Esophagus squamous epithelium (tissue), 5 donors: ENCODE results near the gene NDUFAF7. TPM values are rescaled to one million over a fixed set of nuclear protein-coding genes. Genes with fewer than 3 reads are reported as not detected.
"Not testable (repeated sequence)": the region's sequence is repeated elsewhere in the genome, so short reads cannot be mapped to it uniquely, and the experiment has no call there.

ENCODE experiments used
- DNase-seq: peaks from one replicate; lab custom pipeline; 2025; lab: John Stamatoyannopoulos, UW
- H3K27ac ChIP-seq, 4 donors: fragments of 200-600 bp; sonication (generic); one replicate each; pipeline ENCODE4 v1.5.1; 2016 to 2019; ENCODE audit warnings: mild to moderate bottlenecking in 1 of 4
- H3K27me3 ChIP-seq, 4 donors: fragments of 200-600 bp; sonication (generic); 1 replicate in 3 of 4; 2 replicates in 1 of 4; pipeline versions ENCODE4 v1.5.1 to v1.6.0; 2017 to 2021; ENCODE audit warnings: antibody characterized with exemption in 1 of 4
- H3K36me3 ChIP-seq, 3 donors: fragments of 200-600 bp; sonication (generic); one replicate each; pipeline ENCODE4 v1.5.1; 2016 to 2019
- H3K4me1 ChIP-seq, 3 donors: fragments of 200-600 bp; sonication (generic); one replicate each; pipeline ENCODE4 v1.5.1; 2017 to 2019
- H3K4me3 ChIP-seq, 4 donors: fragments of 200-600 bp; sonication (generic); 1 replicate in 3 of 4; 2 replicates in 1 of 4; pipeline ENCODE4 v1.5.1; 2016 to 2019; ENCODE audit warnings: mild to moderate bottlenecking in 2 of 4, moderate library complexity in 1 of 4
- H3K9me3 ChIP-seq, 3 donors: fragments of 200-600 bp; sonication (generic); one replicate each; pipeline ENCODE4 v1.5.1; 2016 to 2019
- CTCF ChIP-seq, 6 experiments: fragments of 450-650 bp in 4 of 6; fragments of 200-600 bp in 2 of 6; sonication (generic) in 2 of 6; IDR thresholded peaks; one replicate each; pipeline ENCODE4 v1.5.1; 2016 to 2019; ENCODE audit warnings: antibody characterized with exemption in 6 of 6, mild to moderate bottlenecking in 4 of 6, moderate library complexity in 4 of 6
- POLR2A ChIP-seq, 4 donors: fragments of 450-650 bp; IDR thresholded peaks; one replicate each; pipeline ENCODE4 v1.6.1; 2017; ENCODE audit warnings: antibody characterized with exemption in 4 of 4, mild to moderate bottlenecking in 4 of 4, moderate library complexity in 3 of 4
- WGBS, 2 donors: methylation state at CpG; one replicate each; pipeline ENCODE4 v1.1.5; 2018; 5-methylcytosine and 5-hydroxymethylcytosine counted together
- intact Hi-C: fragments of 100-400 bp; cut with DNase I; formaldehyde crosslinking; loops from one replicate; pipeline ENCODE4 v1.15.0; 2022
- total RNA-seq, 4 donors: library from RNA; depleted of rRNA; stranded (reverse); fragments of >200 nt; gene quantifications; one replicate each; pipeline ENCODE4 v1.1.0, GENCODE V29; 2016
- donor health status: DM: yes; HTN: yes; CAD: no.

NDUFAF7 gene
- total RNA-seq, 4 donors from 2014 or later: 8.3 to 12.6 (median 8.9) TPM

DNA sequence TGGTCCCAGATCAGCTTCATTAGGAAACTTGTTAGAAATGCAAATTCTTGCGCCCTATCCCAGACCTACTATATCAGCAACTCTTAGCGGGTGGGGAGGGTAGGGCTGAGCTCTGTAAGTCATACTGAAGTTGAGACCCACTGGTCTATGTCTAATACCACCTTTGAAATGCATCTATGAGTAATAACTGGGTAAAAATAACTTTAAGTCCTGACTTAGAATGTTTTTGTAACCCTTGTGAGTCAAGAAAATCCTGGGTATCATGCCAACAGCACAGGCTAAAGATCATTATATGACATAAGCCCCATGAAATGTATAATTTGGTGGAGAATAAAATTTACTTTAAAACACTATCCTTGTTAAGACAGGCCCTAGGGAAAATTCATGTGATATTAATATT is 51.7 kb downstream of the NDUFAF7 start:
- TF ChIP-seq CTCF (IDR thresholded peaks at IDR 0.05): no peak
- no peak for TF ChIP-seq POLR2A (IDR thresholded peaks at IDR 0.05)
- Histone ChIP-seq H3K9me3 (no peaks in the 10 kb centered on the region), H3K4me3 (no peak overlapping the region), H3K27me3 (no peaks in the 10 kb centered on the region), H3K27ac (peak overlapping the region in 1 of 4 donors; percentile 27), H3K4me1 (peaks cover 0 to 13% (median 0%) of the 10 kb centered on the region in 3 donors), H3K36me3 (peaks cover 0 to 72% (median 4%) of the 10 kb centered on the region in 3 donors)
- intact Hi-C loops: no loop called here
- DNase-seq: no peak
- WGBS, 2 donors: 56 to 85% methylated on average over 2 of the region's 2 CpGs

DNA sequence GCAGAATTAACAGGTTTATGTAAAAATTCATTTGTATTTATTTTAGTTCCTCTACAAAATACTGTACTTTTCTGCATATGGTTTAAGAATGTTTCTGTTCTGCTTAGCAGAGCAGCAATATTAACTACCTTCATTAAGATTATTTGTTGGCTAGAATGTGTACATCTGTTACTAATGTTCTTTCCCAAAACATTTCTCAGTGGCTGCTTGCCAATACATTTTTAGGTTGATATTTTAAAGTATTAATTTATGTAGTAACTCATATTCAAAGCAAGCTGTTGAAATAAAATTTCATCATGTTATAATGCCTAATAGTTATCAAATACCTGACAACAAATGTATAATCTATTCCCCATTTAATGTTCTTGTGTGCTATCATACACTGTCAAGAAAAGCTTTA is 52.9 kb downstream of the NDUFAF7 start:
- no peak for DNase-seq
- TF ChIP-seq CTCF (IDR thresholded peaks at IDR 0.05) (no peak), POLR2A (IDR thresholded peaks at IDR 0.05) (no peak)
- no peaks in the 10 kb centered on the region for H3K27me3 ChIP-seq
- no peak overlapping the region for H3K27ac ChIP-seq
- no peak overlapping the region for H3K4me3 ChIP-seq
- intact Hi-C loops: no loop called here
- peaks cover 0 to 72% (median 4%) of the 10 kb centered on the region in 3 donors for H3K36me3 ChIP-seq
- H3K9me3 ChIP-seq: no peaks in the 10 kb centered on the region
- peaks cover 0 to 13% (median 0%) of the 10 kb centered on the region in 3 donors for H3K4me1 ChIP-seq

GRCh38 chr2:37287966-37288365 is 56.5 kb downstream of the NDUFAF7 start:
- H3K36me3 ChIP-seq: peaks cover 0 to 69% (median 0%) of the 10 kb centered on the region in 3 donors
- intact Hi-C loops: no loop called here
- no peak overlapping the region for H3K4me3 ChIP-seq
- DNase-seq: no peak
- no peaks in the 10 kb centered on the region for H3K9me3 ChIP-seq
- no peak overlapping the region for H3K27ac ChIP-seq
- WGBS, 2 donors: 88% methylated on average over 2 of the region's 2 CpGs
- no peaks in the 10 kb centered on the region for H3K27me3 ChIP-seq
- H3K4me1 ChIP-seq: peaks cover 0 to 10% (median 0%) of the 10 kb centered on the region in 3 donors
- TF ChIP-seq POLR2A (IDR thresholded peaks at IDR 0.05) (no peak), CTCF (IDR thresholded peaks at IDR 0.05) (peak in 1 of 6 experiments; percentile 26)

- no peak for DNase-seq
- Histone ChIP-seq H3K4me3 (no peak overlapping the region), H3K27me3 (no peaks in the 10 kb centered on the region), H3K36me3 (peaks cover 0 to 54% (median 0%) of the 10 kb centered on the region in 3 donors), H3K27ac (no peak overlapping the region), H3K4me1 (no peaks in the 10 kb centered on the region), H3K9me3 (no peaks in the 10 kb centered on the region)
- TF ChIP-seq CTCF (IDR thresholded peaks at IDR 0.05) (no peak), POLR2A (IDR thresholded peaks at IDR 0.05) (no peak)
- intact Hi-C loops: no loop called here
- WGBS, 2 donors: 90 to 93% methylated on average over 2 of the region's 2 CpGs
Observed at GRCh38 chr2:37291680-37292079, 60.2 kb downstream of the NDUFAF7 start.

DNA sequence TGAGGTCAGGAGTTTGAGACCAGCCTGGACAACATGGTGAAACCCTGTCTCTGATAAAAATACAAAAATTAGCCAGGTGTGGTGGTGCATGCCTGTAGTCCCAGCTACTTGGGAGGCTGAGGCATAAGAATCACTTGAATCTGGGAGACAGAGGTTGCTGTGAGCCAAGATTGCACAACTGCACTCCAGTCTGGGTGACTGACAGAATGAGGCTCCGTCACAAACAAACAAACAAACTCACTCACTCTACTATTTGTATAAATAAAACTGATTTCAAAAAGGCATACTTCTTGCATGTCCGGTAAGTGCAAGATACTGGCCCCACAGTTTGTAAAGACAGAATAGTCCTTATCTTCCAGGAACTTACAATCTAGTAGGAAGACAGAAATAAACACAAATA is 63.4 kb downstream of the NDUFAF7 start:
- H3K27ac ChIP-seq: not testable (repeated sequence)

More for the DNA sequence above, 63.4 kb downstream of the NDUFAF7 start:
- 93 to 100% methylated on average over 2 of the region's 2 CpGs for WGBS, 2 donors
- H3K4me1 ChIP-seq, H3K9me3 ChIP-seq, H3K4me3 ChIP-seq, DNase-seq, H3K27me3 ChIP-seq, intact Hi-C loops: not testable (repeated sequence)
- peaks cover 0 to 27% (median 0%) of the 10 kb centered on the region in 3 donors for H3K36me3 ChIP-seq
